ENCODE results near the gene OXCT1.

DNA sequence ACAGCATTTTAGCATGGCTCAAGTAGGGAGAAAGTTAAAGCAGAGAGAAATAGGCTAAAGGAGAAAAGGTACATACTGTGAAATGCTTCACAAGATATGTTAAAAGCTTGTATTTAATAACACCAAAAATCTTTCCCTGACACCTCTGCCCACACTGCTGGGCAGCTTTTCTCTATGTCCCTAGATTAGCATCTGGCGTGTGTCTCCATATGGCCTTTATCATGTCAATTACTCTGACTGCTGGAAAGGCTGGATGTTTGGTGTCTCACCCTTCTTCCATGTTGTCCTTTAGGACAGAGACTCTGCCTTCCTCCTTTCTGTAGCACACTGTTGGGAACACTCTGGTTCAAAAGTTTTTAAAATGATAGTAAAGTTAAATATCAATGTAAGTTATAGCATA, 122.5 kb downstream of the OXCT1 start:
- TF ChIP-seq, protein P1, sequence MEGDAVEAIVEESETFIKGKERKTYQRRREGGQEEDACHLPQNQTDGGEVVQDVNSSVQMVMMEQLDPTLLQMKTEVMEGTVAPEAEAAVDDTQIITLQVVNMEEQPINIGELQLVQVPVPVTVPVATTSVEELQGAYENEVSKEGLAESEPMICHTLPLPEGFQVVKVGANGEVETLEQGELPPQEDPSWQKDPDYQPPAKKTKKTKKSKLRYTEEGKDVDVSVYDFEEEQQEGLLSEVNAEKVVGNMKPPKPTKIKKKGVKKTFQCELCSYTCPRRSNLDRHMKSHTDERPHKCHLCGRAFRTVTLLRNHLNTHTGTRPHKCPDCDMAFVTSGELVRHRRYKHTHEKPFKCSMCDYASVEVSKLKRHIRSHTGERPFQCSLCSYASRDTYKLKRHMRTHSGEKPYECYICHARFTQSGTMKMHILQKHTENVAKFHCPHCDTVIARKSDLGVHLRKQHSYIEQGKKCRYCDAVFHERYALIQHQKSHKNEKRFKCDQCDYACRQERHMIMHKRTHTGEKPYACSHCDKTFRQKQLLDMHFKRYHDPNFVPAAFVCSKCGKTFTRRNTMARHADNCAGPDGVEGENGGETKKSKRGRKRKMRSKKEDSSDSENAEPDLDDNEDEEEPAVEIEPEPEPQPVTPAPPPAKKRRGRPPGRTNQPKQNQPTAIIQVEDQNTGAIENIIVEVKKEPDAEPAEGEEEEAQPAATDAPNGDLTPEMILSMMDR (IDR thresholded peaks at IDR 0.05) = no peak
- TF ChIP-seq EZH2 (IDR thresholded peaks at IDR 0.05) (no peak), EZH2phosphoT487 (IDR thresholded peaks at IDR 0.05) (no peak)
